ENCODE data around the gene BEGAIN.

The BEGAIN gene

DNA sequence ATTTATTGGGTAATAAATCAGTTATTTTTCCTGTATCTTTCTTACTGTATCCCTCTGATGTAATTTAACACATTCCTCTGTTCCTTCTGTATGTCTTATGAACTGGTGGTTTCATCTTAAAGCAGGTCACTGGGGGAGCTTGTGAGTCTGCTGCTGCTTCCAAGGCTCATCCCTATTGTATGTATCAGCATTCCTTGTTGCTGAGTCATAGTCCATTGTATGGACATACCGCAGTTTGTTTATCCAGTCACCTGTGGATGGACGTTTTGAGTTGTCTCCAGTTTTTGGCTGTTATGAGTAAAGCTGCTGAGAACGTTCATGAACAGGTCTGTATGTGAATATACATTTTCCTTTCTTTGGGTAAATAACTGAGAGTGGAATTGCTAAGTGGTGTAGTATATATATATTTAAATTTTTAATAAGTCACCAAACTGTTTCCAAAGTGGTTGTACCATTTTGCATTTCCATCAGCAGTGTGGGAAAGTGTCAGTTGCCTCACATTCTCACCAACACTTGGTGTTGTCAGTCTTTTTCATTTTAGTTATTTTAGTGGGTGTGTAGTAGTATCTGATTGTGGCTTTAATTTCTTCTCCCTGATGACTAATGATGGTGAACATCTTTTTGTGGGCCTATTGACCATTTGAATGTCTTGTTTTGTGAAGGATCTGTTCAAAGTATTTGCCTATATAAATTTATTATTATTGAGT is 82.7 kb downstream of the BEGAIN start:
- no peak overlapping the region for H3K4me3 ChIP-seq (ENCODE audit: low read depth, low read length)
- TF ChIP-seq, protein P1, sequence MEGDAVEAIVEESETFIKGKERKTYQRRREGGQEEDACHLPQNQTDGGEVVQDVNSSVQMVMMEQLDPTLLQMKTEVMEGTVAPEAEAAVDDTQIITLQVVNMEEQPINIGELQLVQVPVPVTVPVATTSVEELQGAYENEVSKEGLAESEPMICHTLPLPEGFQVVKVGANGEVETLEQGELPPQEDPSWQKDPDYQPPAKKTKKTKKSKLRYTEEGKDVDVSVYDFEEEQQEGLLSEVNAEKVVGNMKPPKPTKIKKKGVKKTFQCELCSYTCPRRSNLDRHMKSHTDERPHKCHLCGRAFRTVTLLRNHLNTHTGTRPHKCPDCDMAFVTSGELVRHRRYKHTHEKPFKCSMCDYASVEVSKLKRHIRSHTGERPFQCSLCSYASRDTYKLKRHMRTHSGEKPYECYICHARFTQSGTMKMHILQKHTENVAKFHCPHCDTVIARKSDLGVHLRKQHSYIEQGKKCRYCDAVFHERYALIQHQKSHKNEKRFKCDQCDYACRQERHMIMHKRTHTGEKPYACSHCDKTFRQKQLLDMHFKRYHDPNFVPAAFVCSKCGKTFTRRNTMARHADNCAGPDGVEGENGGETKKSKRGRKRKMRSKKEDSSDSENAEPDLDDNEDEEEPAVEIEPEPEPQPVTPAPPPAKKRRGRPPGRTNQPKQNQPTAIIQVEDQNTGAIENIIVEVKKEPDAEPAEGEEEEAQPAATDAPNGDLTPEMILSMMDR (IDR thresholded peaks at IDR 0.05; ENCODE audit: low read depth, low read length, missing control alignments): no peak
- DNase-seq (ENCODE audit: low read depth): no peak
- in situ Hi-C loops (cut with HindIII; ENCODE audit: low sequenced_read_pairs): no loop called here

DNA sequence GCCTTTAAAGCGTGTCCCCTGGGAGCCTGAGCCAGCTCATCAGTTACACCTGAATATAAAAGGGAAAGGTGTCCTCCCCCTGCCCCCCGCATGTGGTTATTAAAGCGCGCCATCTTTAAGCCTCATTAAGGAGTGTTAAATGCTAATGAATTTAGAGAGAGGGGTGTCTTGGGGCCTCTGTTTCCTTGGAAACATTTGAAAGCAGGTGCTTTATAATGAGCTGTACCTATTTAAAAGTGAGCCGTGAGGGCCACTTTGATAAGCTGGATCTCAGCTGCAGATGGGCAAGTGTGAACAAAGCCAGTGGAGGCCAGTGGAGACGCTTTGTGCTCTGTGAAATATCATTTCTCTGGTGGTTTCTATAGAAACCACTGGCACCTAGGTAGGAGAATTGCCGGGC is 84.0 kb downstream of the BEGAIN start:
- in situ Hi-C loops (cut with HindIII; ENCODE audit: low sequenced_read_pairs): no loop called here
- no peak overlapping the region for H3K4me3 ChIP-seq (ENCODE audit: low read depth, low read length)
- DNase-seq (ENCODE audit: low read depth): no peak
- TF ChIP-seq, protein P1 (IDR thresholded peaks at IDR 0.05; ENCODE audit: low read depth, low read length, missing control alignments): no peak

DNA sequence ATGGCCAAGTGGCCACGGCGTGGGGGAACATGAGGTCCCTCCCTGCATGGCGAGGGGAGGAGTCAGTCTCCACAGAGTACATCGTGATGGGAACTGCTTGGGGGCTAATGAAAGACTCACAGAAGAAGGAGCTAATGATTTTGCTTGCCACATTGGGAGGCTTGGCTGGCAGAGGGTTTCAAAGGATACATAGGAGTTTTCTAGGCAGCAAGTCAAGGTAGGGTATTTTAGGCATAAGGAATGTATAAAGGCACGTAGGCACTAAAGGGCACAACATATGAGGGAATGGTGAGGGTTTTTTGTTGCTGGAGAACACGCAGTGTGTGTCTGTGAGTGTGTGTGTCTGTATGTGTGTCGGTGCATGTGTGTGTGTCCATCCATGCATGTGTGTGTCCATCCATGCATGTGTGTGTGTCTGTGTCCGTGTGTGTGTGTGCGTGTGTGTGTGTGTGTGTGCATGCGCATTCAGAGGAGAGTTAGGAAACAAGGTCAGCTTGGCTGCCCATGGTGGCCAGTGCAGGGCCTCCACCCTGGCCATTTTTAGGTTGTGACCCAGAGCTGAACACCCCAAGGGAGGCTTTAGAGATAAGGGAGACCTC is 84.5 kb downstream of the BEGAIN start:
- TF ChIP-seq, protein P1 (IDR thresholded peaks at IDR 0.05; ENCODE audit: low read depth, low read length, missing control alignments): no peak
- H3K4me3 ChIP-seq (ENCODE audit: low read depth, low read length): no peak overlapping the region
- DNase-seq (ENCODE audit: low read depth): no peak
- in situ Hi-C loops (cut with HindIII; ENCODE audit: low sequenced_read_pairs): no loop called here

DNA sequence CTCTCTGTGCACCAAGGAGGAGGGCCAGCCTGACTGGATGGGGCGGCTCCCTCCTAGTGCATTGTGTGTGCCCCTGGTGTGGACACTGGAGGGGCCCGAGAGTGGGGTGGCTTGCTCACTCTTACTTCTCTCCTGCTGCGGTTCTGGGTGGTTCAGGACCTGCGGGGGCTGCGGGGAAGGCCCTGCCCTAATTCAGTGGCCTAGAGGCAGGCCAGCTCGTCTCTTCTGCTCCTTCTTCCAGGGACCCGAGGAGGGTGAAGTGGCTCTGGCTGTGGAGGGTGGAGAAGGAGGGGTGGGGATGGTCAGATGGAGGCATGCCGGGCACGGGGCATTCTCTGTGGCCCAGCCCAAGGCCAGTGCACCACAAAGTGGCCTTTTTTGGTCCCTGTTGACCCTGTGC is 87.1 kb downstream of the BEGAIN start:
- no peak for DNase-seq (ENCODE audit: low read depth)
- in situ Hi-C loops (cut with HindIII; ENCODE audit: low sequenced_read_pairs): no loop called here
- TF ChIP-seq, protein P1 (IDR thresholded peaks at IDR 0.05; ENCODE audit: low read depth, low read length, missing control alignments): no peak
- H3K4me3 ChIP-seq (ENCODE audit: low read depth, low read length): no peak overlapping the region

DNA sequence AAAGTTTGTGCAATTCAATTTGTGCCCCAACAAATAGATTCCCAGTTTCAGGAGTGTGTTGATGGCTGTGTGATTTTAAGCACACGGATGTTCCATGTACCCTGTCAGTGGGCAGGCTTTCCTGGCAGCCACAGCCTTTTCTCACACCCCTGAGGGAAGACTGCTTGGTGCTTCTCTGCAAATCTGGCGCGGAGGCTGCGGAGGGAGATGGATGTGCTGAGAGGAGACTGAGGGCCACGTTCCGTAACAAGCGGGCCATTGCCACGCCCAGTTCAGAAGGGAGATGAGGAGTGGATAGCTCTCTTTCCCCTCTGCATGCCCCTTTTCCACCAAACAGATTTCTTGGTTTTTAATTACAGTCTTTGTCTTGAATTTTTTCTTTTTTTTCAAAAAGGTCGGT is 89.1 kb downstream of the BEGAIN start:
- DNase-seq (ENCODE audit: low read depth): no peak
- no peak overlapping the region for H3K4me3 ChIP-seq (ENCODE audit: low read depth, low read length)
- in situ Hi-C loops (cut with HindIII; ENCODE audit: low sequenced_read_pairs): no loop called here
- TF ChIP-seq, protein P1 (IDR thresholded peaks at IDR 0.05; ENCODE audit: low read depth, low read length, missing control alignments): no peak

DNA sequence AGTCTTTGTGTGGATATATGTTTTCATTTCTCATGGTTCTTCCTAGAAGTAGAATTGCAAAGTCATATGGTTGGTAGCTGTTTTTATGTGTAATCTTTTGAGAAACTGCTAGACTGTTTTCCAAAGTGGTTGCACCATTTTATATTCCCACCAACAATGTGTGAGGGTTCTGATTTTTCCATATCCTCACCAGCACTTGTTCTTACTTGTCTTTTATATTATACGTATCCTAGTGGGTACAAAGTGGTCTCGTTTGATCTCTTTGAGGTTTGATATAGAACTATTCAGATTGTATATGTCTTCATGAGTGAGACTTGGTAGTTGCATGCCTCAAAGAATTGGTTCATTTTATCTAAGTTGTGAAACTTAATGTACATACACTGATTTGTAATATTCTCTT is 91.3 kb downstream of the BEGAIN start:
- DNase-seq (ENCODE audit: low read depth): no peak
- in situ Hi-C loops (cut with HindIII; ENCODE audit: low sequenced_read_pairs): no loop called here
- no peak overlapping the region for H3K4me3 ChIP-seq (ENCODE audit: low read depth, low read length)
- TF ChIP-seq, protein P1 (IDR thresholded peaks at IDR 0.05; ENCODE audit: low read depth, low read length, missing control alignments): no peak

All from astrocyte of the cerebellum (primary cell).